ENCODE data around the gene SEPTIN1. TPM values are rescaled to one million over a fixed set of nuclear protein-coding genes. Genes with fewer than 3 reads are reported as not detected.

SEPTIN1 gene
- total and polyA plus RNA-seq, 2 experiments from 2014 or later, result 0.21 to 3.9 TPM

DNA sequence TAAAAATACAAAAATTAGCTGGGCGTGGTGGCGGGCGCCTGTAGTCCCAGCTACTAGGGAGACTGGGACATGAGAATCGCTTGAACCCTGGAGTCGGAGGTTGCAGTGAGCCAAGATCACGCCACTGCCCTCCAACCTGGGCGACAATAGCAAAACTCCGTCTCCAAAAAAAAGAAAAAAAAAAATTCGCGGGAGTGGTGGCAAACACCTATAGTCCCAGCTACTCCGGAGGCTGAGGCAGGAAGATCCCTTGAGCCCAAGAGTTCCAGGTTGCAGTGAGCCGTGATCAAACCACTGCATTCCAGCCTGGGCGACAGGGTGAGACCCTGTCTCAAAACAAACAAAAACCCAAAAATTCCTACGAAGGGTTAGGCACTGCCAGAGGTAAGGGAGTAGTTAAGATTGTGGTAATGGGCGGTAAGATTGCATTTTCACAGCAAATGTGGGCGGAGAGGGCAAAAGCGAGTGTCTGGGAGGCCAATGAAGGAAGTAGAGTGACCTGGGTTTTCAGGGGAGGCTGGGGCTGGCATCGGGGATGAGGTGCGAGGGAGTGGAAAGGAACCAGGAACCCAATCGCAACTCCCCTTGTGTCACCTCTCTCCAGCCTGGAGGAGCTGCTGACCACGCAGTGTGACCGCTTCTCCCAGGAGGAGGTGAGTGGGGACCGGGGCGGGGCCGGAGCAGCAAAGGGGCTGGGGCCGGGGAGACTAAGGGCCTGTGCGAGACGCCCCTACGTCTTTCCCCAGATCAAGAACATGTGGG is 5.1 kb downstream of the SEPTIN1 start:
- Histone ChIP-seq H3K9me2 (ENCODE audit: insufficient read depth) (no peaks in the 10 kb centered on the region), H3K79me2 (replicated peaks; ENCODE audit: insufficient read depth) (0 out of 2 replicates have a peak, but pooled peaks cover 4% of the 10 kb centered on the region), H3K4me3 (peak overlapping the region; percentile 94), H4K20me1 (replicated peaks; ENCODE audit: insufficient read depth) (no peaks in the 10 kb centered on the region), H3K4me1 (ENCODE audit: insufficient read depth) (peaks cover 11% of the 10 kb centered on the region), H2AFZ (peak overlapping the region; percentile 83; the same call in 1 of the 2 replicates), H3K36me3 (ENCODE audit: insufficient read depth) (no peaks in the 10 kb centered on the region), H3K27ac (ENCODE audit: low read depth) (peak overlapping the region; percentile 100), H3K4me2 (peak overlapping the region; percentile 99), H3K27me3 (ENCODE audit: insufficient read depth) (no peaks in the 10 kb centered on the region), H3F3A (replicated peaks; ENCODE audit: low read depth) (peaks cover 24% of the 10 kb centered on the region)
- H3K36me3 Mint-ChIP-seq (ENCODE audit: low read depth), result peaks cover 3% of the 10 kb centered on the region; the same call in 2 of the 3 replicates
- H3K9me3 Mint-ChIP-seq, result no peaks in the 10 kb centered on the region; the same call in none of the 3 replicates
- peak overlapping the region; percentile 93 for H3K4me3 Mint-ChIP-seq
- peak; percentile 47 for ATAC-seq
- H3K27me3 Mint-ChIP-seq (ENCODE audit: insufficient read depth, low read depth, poor library complexity), result peaks cover 25% of the 10 kb centered on the region
- TF ChIP-seq, protein P1, sequence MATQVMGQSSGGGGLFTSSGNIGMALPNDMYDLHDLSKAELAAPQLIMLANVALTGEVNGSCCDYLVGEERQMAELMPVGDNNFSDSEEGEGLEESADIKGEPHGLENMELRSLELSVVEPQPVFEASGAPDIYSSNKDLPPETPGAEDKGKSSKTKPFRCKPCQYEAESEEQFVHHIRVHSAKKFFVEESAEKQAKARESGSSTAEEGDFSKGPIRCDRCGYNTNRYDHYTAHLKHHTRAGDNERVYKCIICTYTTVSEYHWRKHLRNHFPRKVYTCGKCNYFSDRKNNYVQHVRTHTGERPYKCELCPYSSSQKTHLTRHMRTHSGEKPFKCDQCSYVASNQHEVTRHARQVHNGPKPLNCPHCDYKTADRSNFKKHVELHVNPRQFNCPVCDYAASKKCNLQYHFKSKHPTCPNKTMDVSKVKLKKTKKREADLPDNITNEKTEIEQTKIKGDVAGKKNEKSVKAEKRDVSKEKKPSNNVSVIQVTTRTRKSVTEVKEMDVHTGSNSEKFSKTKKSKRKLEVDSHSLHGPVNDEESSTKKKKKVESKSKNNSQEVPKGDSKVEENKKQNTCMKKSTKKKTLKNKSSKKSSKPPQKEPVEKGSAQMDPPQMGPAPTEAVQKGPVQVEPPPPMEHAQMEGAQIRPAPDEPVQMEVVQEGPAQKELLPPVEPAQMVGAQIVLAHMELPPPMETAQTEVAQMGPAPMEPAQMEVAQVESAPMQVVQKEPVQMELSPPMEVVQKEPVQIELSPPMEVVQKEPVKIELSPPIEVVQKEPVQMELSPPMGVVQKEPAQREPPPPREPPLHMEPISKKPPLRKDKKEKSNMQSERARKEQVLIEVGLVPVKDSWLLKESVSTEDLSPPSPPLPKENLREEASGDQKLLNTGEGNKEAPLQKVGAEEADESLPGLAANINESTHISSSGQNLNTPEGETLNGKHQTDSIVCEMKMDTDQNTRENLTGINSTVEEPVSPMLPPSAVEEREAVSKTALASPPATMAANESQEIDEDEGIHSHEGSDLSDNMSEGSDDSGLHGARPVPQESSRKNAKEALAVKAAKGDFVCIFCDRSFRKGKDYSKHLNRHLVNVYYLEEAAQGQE (IDR thresholded peaks at IDR 0.05; ENCODE audit: unreplicated experiment), result no peak
- TF ChIP-seq, protein P2, sequence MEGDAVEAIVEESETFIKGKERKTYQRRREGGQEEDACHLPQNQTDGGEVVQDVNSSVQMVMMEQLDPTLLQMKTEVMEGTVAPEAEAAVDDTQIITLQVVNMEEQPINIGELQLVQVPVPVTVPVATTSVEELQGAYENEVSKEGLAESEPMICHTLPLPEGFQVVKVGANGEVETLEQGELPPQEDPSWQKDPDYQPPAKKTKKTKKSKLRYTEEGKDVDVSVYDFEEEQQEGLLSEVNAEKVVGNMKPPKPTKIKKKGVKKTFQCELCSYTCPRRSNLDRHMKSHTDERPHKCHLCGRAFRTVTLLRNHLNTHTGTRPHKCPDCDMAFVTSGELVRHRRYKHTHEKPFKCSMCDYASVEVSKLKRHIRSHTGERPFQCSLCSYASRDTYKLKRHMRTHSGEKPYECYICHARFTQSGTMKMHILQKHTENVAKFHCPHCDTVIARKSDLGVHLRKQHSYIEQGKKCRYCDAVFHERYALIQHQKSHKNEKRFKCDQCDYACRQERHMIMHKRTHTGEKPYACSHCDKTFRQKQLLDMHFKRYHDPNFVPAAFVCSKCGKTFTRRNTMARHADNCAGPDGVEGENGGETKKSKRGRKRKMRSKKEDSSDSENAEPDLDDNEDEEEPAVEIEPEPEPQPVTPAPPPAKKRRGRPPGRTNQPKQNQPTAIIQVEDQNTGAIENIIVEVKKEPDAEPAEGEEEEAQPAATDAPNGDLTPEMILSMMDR (conservative IDR thresholded peaks at IDR 0.05; ENCODE audit: low read depth in 2 of 2), result no peak
- H3K4me1 Mint-ChIP-seq, result peaks cover 24% of the 10 kb centered on the region
- peak overlapping the region; percentile 100 for H3K27ac Mint-ChIP-seq
- peak; percentile 66 for DNase-seq (ENCODE audit: low spot score)

DNA sequence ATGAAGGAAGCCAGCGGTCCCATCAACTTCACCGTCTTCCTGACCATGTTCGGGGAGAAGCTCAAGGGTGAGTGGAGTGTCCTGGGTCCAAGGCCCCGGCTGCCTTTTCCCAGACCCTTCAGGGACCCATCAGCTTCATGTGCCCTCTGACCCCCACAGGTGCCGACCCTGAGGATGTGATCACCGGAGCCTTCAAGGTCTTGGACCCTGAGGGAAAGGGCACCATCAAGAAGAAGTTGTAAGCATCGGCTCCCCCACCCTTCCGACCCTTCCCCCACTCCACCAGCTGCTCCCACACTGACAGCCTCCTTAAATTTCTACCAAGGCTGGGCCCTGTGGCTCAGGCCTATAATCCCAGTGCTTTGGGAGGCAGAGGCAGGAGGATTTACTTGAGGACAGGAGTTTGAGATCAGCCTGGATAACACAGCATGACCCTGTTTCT is 5.9 kb downstream of the SEPTIN1 start:
- H2AFZ ChIP-seq, result peak overlapping the region; percentile 83; the same call in 1 of the 2 replicates
- Mint-ChIP-seq H3K27me3 (ENCODE audit: insufficient read depth, low read depth, poor library complexity) (peaks cover 25% of the 10 kb centered on the region), H3K4me1 (peaks cover 26% of the 10 kb centered on the region), H3K36me3 (ENCODE audit: low read depth) (peaks cover 3% of the 10 kb centered on the region; the same call in 2 of the 3 replicates), H3K4me3 (no peak overlapping the region; the same call in 2 of the 3 replicates), H3K27ac (no peak overlapping the region), H3K9me3 (no peaks in the 10 kb centered on the region; the same call in none of the 3 replicates)
- H3K36me3 ChIP-seq (ENCODE audit: insufficient read depth), result no peaks in the 10 kb centered on the region
- DNase-seq (ENCODE audit: low spot score) (no peak), ATAC-seq (no peak)
- peak overlapping the region; percentile 99 for H3K4me2 ChIP-seq
- no peaks in the 10 kb centered on the region for H3K9me2 ChIP-seq (ENCODE audit: insufficient read depth)
- peaks cover 11% of the 10 kb centered on the region for H3K4me1 ChIP-seq (ENCODE audit: insufficient read depth)
- no peak overlapping the region; the same call in 1 of the 2 replicates for H3K4me3 ChIP-seq
- H4K20me1 ChIP-seq (replicated peaks; ENCODE audit: insufficient read depth), result no peaks in the 10 kb centered on the region
- no peaks in the 10 kb centered on the region for H3K27me3 ChIP-seq (ENCODE audit: insufficient read depth)
- H3K79me2 ChIP-seq (replicated peaks; ENCODE audit: insufficient read depth), result 0 out of 2 replicates have a peak, but pooled peaks cover 4% of the 10 kb centered on the region
- H3K27ac ChIP-seq (ENCODE audit: low read depth), result peak overlapping the region; percentile 100
- H3F3A ChIP-seq (replicated peaks; ENCODE audit: low read depth), result peaks cover 24% of the 10 kb centered on the region
- TF ChIP-seq, protein P3, sequence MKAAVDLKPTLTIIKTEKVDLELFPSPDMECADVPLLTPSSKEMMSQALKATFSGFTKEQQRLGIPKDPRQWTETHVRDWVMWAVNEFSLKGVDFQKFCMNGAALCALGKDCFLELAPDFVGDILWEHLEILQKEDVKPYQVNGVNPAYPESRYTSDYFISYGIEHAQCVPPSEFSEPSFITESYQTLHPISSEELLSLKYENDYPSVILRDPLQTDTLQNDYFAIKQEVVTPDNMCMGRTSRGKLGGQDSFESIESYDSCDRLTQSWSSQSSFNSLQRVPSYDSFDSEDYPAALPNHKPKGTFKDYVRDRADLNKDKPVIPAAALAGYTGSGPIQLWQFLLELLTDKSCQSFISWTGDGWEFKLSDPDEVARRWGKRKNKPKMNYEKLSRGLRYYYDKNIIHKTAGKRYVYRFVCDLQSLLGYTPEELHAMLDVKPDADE (IDR thresholded peaks at IDR 0.05), result no peak
- TF ChIP-seq, protein P1 (IDR thresholded peaks at IDR 0.05; ENCODE audit: unreplicated experiment), result no peak
- TF ChIP-seq CREB1 (CRISPR knock-in tag; IDR thresholded peaks at IDR 0.05; ENCODE audit: low read depth), result no peak
- no peak for TF ChIP-seq NANOG (IDR thresholded peaks at IDR 0.05; ENCODE audit: borderline replicate concordance)
